Upper lobe of left lung (tissue), 4 donors: ENCODE data around the gene IL3RA.

Experiments used
- POLR2AphosphoS5 ChIP-seq, 2 donors: sonication (generic); formaldehyde crosslinking; IDR thresholded peaks; one replicate each; pipeline ENCODE4 v1.5.1; 2017; ENCODE audit warnings: antibody characterized with exemption in 2 of 2
- TF ChIP-seq, protein P1 (sequence below), 6 experiments: fragments of 450-650 bp in 4 of 6; fragments of 200-600 bp in 2 of 6; sonication (generic) in 2 of 6; IDR thresholded peaks; one replicate each; pipeline ENCODE4 v1.5.1; 2016 to 2019; ENCODE audit warnings: antibody characterized with exemption in 6 of 6

DNA sequence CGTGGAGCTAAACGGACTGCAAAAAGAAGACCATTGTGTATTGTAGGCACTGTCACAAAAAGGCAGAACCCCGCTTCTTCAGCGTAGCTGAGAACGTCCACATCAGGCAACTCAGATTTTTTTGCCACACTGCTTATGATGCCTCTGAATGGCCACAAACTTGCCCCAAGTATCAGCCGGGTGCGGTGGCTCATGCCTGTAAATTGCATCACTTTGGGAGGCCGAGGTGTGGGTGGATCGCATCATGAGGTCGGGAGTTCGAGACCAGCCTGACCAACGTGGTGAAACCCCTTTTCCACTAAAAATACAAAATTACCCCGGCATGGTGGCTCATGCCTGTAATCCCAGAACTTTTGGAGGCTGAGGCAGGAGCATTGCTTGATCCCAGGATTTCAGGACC lies 14.9 kb upstream of the IL3RA start:
- TF ChIP-seq, protein P1, sequence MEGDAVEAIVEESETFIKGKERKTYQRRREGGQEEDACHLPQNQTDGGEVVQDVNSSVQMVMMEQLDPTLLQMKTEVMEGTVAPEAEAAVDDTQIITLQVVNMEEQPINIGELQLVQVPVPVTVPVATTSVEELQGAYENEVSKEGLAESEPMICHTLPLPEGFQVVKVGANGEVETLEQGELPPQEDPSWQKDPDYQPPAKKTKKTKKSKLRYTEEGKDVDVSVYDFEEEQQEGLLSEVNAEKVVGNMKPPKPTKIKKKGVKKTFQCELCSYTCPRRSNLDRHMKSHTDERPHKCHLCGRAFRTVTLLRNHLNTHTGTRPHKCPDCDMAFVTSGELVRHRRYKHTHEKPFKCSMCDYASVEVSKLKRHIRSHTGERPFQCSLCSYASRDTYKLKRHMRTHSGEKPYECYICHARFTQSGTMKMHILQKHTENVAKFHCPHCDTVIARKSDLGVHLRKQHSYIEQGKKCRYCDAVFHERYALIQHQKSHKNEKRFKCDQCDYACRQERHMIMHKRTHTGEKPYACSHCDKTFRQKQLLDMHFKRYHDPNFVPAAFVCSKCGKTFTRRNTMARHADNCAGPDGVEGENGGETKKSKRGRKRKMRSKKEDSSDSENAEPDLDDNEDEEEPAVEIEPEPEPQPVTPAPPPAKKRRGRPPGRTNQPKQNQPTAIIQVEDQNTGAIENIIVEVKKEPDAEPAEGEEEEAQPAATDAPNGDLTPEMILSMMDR (IDR thresholded peaks at IDR 0.05), result no peak
- no peak for TF ChIP-seq POLR2AphosphoS5 (IDR thresholded peaks at IDR 0.05)
